SK-N-DZ (cell line): ENCODE results near the gene MYL10. TPM values are rescaled to one million over a fixed set of nuclear protein-coding genes. Genes with fewer than 3 reads are reported as not detected.

ENCODE experiments used
- DNase-seq: peaks from one replicate; pipeline ENCODE4 v3.0.0-alpha.2; 2015; ENCODE audit warnings: low spot score
- polyA plus RNA-seq, 2 experiments: library from polyadenylated mRNA; depleted of rRNA; stranded (reverse); fragments of >200 nt; gene quantifications; 2 replicates each; pipeline ENCODE4 v1.2.3, GENCODE V29; 2014

MYL10 gene
- polyA plus RNA-seq (2014; cell fraction: cytosol; rRNA removed): not detected in 2 replicates
- polyA plus RNA-seq (2014; cell fraction: nucleus; rRNA removed): not detected in 2 replicates

DNA sequence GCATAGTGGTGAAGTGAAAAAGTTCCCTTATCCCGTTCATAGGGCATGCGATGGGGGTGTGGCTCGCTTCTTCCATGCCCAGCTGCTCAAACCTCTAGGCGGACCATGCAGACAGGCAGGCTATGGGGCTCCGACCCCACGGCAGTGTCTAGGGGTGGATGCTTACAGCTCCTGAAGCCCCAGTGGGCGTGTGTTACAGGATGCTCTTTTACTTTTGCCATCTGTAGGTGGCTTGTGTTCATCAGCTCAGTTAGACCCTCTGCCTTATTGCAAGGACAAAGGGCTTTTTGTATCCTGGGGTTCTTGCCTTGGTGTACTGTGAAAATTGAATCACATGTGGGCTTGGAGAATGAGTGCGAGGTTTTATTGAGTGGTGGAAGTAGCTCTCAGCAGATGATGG, at the start of gene MYL10:
TSS of gene MYL10 (minus strand) at position 126 of the 400 bp plus-strand sequence. CDS start 178 bp downstream, outside the sequence.
- no peak for DNase-seq

GRCh38 chr7:101678658-101679057, 49.6 kb upstream of the MYL10 start:
- no peak for DNase-seq

DNA sequence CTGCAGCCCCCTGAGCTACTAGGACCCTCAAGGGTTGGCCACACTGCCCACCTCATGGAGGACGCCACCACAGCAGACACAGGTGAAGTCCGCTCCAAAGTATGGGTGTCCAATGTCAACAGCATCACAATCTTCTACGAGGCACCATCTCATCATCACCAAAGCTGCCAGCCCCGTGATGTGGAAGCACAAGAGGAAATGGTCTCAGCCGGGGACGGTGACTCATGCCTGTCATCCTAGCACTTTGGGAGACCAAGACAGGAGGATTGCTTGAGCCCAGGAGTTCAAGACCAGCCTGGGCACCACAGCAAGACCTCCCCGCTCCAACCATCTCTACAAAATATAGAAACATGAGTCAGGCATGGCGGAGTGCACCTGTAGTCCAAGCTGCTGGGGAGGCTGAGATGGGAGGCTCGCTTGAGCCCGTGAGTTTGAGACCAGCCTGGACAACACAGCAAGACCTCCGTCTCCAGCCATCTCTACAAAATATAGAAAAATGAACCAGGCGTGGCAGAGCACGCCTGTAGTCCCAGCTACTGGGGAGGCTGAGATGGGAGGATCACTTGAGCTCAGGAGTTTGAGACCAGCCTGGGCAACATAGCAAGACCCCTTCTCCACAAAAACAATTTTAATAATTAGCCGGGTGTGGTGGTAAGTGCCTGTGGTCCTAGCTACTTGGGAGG, 48.8 kb upstream of the MYL10 start:
- DNase-seq: no peak

- no peak for DNase-seq
Measured at GRCh38 chr7:101677391-101677790, 48.3 kb upstream of the MYL10 start.

DNA sequence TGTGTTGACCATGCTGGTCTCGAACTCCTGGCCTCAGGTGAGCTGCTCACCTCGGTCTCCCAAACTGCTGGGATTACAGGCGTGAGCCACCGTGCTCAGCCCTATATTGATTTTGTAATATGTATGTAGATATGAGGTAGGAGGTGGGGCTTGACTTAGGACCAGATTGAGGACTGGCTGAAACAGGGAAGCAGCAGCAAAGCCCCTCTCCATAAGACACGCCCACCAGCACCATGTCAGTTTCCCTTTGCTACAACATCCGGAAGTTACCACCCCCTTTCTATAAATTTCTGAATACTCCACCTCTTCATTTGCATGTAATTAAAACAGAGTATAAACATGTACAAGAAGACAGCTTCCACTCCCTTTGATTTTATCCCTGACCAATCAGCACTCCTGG, 47.9 kb upstream of the MYL10 start:
- DNase-seq: no peak

DNA sequence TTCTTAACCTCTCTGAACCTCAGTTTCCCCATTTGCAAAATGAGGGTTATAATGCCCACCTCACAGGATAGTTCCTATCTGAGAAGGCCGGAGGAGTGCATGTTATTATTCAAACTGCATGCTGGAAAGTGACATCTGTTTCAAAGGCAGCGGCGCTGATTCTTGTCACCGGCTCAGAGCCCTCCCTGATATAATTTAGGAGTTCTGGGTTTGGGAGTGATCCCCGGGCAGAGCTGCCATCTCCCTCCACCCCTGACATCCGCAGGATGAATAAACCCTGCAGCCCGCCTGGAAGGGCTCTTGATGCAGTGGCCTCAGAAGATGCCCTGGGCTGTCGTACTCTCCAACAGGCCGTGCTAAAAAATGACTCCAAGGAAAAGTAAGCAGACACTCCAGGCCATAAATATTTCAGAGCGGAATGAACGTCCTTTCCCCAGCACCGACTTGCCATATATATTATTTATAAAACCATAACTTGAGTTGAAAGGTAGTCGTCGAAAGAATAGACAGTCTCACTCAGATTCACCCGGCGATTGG, 47.0 kb upstream of the MYL10 start:
- DNase-seq: no peak

DNA sequence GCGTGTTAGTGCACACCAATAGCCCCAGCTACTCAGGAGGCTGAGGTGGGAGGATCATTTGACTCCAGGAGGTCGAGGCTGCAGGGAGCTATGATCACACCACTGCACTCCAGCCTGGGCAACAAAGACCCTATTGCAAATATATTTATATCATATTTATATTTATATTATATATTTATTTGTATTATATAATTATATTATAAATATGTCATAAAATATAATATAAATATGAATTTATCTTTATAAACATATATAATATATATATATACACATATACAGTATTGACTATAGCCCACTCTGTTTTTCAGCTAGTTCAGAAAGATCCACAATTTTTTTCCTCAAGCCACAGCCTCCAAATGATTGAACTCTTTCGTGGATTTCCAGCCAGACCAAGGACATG, 45.3 kb upstream of the MYL10 start:
- DNase-seq: no peak

DNA sequence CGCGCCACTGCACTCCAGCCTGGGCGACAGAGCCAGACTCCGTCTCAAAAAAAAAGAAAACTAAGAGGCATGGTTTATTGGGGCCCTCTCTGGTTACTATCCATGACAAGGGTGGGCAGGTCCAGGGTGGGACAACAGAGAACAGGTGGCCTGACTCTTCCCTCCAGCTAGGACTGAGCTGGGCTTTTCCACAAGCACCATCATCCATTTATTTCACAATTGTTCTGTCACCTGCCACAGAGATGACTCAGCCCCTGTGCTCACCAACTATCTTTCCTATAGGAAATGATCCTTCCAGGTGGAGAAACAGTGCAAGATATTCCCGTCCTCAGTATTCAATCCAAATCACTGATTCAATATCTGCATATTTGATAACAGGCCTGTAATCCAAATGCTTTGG, 44.9 kb upstream of the MYL10 start:
- DNase-seq: no peak

- no peak for DNase-seq
Measured at GRCh38 chr7:101673315-101673714, 44.2 kb upstream of the MYL10 start.

- DNase-seq: no peak
Measured at GRCh38 chr7:101671371-101672356, 42.6 kb upstream of the MYL10 start.

DNA sequence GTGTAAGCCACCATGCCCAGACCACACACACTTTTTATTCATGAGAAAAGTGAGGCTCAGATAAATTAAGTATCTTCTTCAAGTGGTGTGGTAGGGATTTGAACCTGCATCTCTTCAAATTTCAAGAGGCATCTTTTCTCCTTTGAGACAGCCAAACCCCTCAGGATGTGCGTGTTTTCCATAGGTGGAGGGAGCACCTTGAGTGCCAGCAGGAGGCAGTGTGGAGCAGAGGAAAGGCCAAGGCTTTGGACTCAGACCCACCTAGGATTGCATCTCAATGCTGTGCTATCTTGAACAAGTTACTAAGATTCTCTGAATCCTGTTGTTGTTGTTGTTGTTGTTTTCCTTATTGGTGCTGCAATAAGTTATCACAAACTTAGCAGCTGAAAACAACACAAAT, 40.2 kb upstream of the MYL10 start:
- no peak for DNase-seq

DNA sequence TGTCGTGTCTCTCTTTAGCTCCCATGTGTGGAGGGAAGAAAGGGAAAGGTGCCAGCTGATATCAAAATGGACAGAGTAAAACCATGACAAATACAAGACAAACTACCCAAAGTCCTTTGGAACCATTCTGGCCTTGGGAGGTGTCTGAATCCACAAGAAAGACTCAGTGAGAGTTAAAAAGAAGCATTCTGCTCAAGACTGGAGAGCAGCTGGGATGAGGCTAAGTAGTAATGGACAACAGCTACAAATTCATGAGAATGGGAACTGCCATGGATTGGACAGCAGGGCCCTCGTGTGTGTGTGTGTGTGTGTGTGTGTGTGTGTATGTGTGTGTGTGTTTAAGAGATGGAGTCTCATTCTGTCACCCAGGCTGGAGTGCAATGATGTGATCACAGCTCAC, 39.6 kb upstream of the MYL10 start:
- DNase-seq: no peak

GRCh38 chr7:101667920-101668319, 38.8 kb upstream of the MYL10 start:
- DNase-seq: no peak

- no peak for DNase-seq
Measured at GRCh38 chr7:101667399-101667798, 38.3 kb upstream of the MYL10 start.

- no peak for DNase-seq
Measured at GRCh38 chr7:101666741-101667140, 37.6 kb upstream of the MYL10 start.

DNA sequence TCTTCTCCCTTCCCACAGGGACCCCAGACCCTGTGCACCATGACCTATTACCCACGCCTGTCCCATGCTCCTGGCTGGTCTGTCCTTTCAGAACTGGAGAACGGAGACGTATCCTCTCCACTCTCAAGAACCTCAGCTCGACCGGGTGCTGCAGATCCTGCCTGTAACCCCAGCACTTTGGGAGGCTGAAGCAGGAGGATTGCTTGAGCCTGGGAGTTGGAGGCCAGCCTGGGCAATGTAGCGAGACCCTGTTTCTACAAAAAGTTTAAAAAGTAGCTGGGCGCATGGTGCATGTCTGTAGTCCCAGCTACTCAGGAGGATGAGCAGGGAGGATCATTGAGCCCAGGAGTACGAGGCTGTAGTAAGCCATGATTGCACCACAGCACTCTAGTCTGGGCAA, 37.2 kb upstream of the MYL10 start:
- DNase-seq: no peak

DNA sequence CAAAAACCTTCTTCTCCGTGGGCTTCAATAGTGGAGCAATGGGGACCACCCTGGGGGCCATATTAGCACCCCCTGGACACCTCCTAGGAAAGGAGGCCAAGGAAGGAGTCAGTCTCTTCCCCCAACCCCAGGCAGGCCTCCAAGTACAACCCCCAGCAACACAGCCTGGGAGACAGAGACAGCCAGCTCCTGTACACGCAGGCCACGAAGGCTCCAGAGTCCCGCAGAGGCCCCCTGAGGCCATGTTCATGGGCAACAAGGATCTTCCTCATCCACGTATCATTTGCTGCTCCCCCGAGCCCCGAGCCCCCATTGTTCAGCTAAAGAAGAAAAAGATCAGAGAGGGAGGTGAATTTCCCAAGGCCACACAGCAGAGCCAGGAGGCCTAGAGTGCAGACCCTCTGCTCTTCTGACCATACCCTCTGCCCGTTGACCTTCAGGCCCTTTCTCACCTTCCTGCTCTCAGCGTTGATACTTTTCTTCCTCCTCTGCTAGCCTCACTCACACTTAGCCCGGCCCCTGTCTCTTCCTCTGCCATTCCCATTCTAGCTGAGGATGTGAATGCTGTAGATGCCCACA, 35.9 kb upstream of the MYL10 start:
- DNase-seq: no peak

- DNase-seq: no peak
Measured at GRCh38 chr7:101664436-101664835, 35.3 kb upstream of the MYL10 start.

DNA sequence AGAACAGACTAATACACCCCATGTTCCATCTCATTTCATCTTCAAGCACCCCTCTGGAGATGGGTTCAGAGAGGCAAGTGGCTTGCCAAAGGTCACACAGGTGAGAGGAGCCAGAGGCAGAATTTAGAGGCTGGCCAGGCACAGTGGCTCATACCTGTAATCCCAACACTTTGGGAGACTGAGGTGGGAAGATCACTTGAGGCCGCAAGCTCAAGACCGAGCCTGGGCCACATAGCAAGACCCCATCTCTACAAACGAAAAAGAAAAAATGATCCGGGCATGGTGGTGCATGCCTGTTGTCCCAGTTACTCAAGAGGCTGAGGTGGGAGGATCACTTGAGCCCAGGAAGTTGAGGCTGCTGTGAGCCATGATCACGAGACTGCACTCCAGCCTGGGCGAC, 34.7 kb upstream of the MYL10 start:
- DNase-seq: no peak

- DNase-seq: no peak
Measured at GRCh38 chr7:101662447-101662998, 33.4 kb upstream of the MYL10 start.

- no peak for DNase-seq
Measured at GRCh38 chr7:101659706-101660105, 30.6 kb upstream of the MYL10 start.

- DNase-seq: no peak
Measured at GRCh38 chr7:101657171-101657570, 28.1 kb upstream of the MYL10 start.
